ENCODE measurements around the gene ELP1. TPM values are rescaled to one million over a fixed set of nuclear protein-coding genes. Genes with fewer than 3 reads are reported as not detected.
A peak's percentile ranks its signal among the peaks of the same experiment; 100 is the strongest.

ELP1 gene
- polyA plus RNA-seq, 1 donor (not counting 4 experiments of a cell fraction or from before 2014, with no cell fraction given), result 49.6 TPM

DNA sequence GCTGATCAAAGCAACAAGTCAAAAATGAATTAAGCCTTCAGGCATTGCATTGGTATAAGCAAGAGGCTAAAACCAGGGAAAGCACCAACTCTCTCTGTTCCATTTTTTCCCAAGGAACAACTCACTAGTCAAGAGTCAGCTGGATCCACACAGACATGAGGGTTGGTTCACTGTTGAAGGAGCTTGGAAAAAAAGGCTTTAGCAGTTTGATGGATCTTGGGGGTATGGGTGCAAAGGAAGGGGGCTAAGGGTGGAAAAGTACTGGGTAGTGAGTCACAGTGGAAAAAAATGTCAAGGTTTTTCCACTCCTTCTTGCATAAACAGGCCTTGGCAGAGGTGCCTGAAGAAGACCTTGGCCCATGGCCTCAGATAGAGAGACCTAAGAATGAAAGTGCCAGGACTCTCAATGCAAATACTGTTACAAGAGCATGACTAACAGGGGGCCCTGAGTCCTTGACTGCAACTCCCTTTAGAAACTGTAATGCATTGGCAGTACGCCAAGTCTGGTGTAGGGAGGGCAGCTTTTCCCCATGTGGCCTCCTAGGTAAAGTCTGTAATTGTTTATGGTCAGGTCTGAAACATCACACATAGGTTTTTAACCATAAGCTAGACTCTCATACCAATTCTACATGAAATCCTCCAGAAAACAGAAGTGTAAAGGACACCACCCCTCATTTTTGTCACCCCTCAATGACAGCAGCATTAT lies 48.1 kb downstream of the ELP1 start:
- dilution Hi-C loops (cut with MboI; ENCODE audit: extremely low pct_ligation_motif_present, low sequenced_read_pairs), result no loop called here
- TF ChIP-seq, protein P1, sequence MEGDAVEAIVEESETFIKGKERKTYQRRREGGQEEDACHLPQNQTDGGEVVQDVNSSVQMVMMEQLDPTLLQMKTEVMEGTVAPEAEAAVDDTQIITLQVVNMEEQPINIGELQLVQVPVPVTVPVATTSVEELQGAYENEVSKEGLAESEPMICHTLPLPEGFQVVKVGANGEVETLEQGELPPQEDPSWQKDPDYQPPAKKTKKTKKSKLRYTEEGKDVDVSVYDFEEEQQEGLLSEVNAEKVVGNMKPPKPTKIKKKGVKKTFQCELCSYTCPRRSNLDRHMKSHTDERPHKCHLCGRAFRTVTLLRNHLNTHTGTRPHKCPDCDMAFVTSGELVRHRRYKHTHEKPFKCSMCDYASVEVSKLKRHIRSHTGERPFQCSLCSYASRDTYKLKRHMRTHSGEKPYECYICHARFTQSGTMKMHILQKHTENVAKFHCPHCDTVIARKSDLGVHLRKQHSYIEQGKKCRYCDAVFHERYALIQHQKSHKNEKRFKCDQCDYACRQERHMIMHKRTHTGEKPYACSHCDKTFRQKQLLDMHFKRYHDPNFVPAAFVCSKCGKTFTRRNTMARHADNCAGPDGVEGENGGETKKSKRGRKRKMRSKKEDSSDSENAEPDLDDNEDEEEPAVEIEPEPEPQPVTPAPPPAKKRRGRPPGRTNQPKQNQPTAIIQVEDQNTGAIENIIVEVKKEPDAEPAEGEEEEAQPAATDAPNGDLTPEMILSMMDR (optimal IDR thresholded peaks at IDR 0.05 in 1 of 3, IDR thresholded peaks at IDR 0.05 in 1 of 3, conservative IDR thresholded peaks at IDR 0.05 in 1 of 3; ENCODE audit: extremely low read depth in 1 of 3, insufficient read depth in 2 of 3, low read length in 3 of 3), result no peak
- no peak for TF ChIP-seq EZH2 (IDR thresholded peaks at IDR 0.05; ENCODE audit: low read length)
- peak; percentile 69 for FAIRE-seq
- peaks cover 13% of the 10 kb centered on the region for H3K4me1 ChIP-seq (ENCODE audit: control insufficient read depth, extremely low read depth, insufficient read depth, low read length)
- DNase-seq (ENCODE audit: low read depth, low spot score), result peak; percentile 38
- no peaks in the 10 kb centered on the region for H3K27me3 ChIP-seq (ENCODE audit: control insufficient read depth, extremely low read depth, insufficient read depth, low read length)
- no peaks in the 10 kb centered on the region for H3K9me3 ChIP-seq (ENCODE audit: control insufficient read depth, low read depth, low read length)
- H3K4me3 ChIP-seq (ENCODE audit: control insufficient read depth in 2 of 3, extremely low read depth in 1 of 3, insufficient read depth in 2 of 3, low read depth in 1 of 3, low read length in 3 of 3), result no peak overlapping the region
- H3K79me2 ChIP-seq (ENCODE audit: control insufficient read depth, insufficient read depth, low read length), result no peaks in the 10 kb centered on the region
- H2AFZ ChIP-seq (ENCODE audit: control insufficient read depth, low read length), result no peak overlapping the region
- H3K36me3 ChIP-seq (ENCODE audit: control insufficient read depth in 2 of 2, extremely low read depth in 1 of 2, insufficient read depth in 2 of 2, low read length in 2 of 2), result peaks cover 10 to 21% of the 10 kb centered on the region in 2 experiments
- H3K4me2 ChIP-seq (ENCODE audit: control insufficient read depth, extremely low read depth, insufficient read depth, low read depth, low read length), result no peak overlapping the region
- peak overlapping the region; percentile 15 for H3K27ac ChIP-seq (ENCODE audit: control insufficient read depth, insufficient read depth, low read length)
- no peaks in the 10 kb centered on the region for H4K20me1 ChIP-seq (ENCODE audit: control insufficient read depth, extremely low read depth, insufficient read depth, low read length)
- no peak overlapping the region for H3K9ac ChIP-seq (ENCODE audit: control insufficient read depth, extremely low read depth, insufficient read depth, low read length)
- no peaks in the 10 kb centered on the region for H3K9me1 ChIP-seq (ENCODE audit: control insufficient read depth, extremely low read depth, insufficient read depth, low read length)

- Histone ChIP-seq H3K36me3 (ENCODE audit: control insufficient read depth in 2 of 2, extremely low read depth in 1 of 2, insufficient read depth in 2 of 2, low read length in 2 of 2) (peaks cover 13 to 20% of the 10 kb centered on the region in 2 experiments), H3K27me3 (ENCODE audit: control insufficient read depth, extremely low read depth, insufficient read depth, low read length) (no peaks in the 10 kb centered on the region), H3K9me3 (ENCODE audit: control insufficient read depth, low read depth, low read length) (no peaks in the 10 kb centered on the region), H3K4me3 (ENCODE audit: control insufficient read depth in 2 of 3, extremely low read depth in 1 of 3, insufficient read depth in 2 of 3, low read depth in 1 of 3, low read length in 3 of 3) (no peak overlapping the region), H4K20me1 (ENCODE audit: control insufficient read depth, extremely low read depth, insufficient read depth, low read length) (no peaks in the 10 kb centered on the region), H3K4me1 (ENCODE audit: control insufficient read depth, extremely low read depth, insufficient read depth, low read length) (peaks cover 13% of the 10 kb centered on the region), H3K9ac (ENCODE audit: control insufficient read depth, extremely low read depth, insufficient read depth, low read length) (no peak overlapping the region), H3K79me2 (ENCODE audit: control insufficient read depth, insufficient read depth, low read length) (no peaks in the 10 kb centered on the region), H2AFZ (ENCODE audit: control insufficient read depth, low read length) (no peak overlapping the region), H3K4me2 (ENCODE audit: control insufficient read depth, extremely low read depth, insufficient read depth, low read depth, low read length) (no peak overlapping the region), H3K27ac (ENCODE audit: control insufficient read depth, insufficient read depth, low read length) (no peak overlapping the region), H3K9me1 (ENCODE audit: control insufficient read depth, extremely low read depth, insufficient read depth, low read length) (no peaks in the 10 kb centered on the region)
- FAIRE-seq, result no peak
- DNase-seq (ENCODE audit: low read depth, low spot score), result no peak
- dilution Hi-C loops (cut with MboI; ENCODE audit: extremely low pct_ligation_motif_present, low sequenced_read_pairs), result no loop called here
- TF ChIP-seq, protein P1 (optimal IDR thresholded peaks at IDR 0.05 in 1 of 3, IDR thresholded peaks at IDR 0.05 in 1 of 3, conservative IDR thresholded peaks at IDR 0.05 in 1 of 3; ENCODE audit: extremely low read depth in 1 of 3, insufficient read depth in 2 of 3, low read length in 3 of 3), result no peak
- TF ChIP-seq EZH2 (IDR thresholded peaks at IDR 0.05; ENCODE audit: low read length), result no peak
Observed at GRCh38 chr9:108884701-108885100, 49.2 kb downstream of the ELP1 start.
